HG02642 (cell line): ENCODE measurements around the gene FKBP2.

Source experiments
- ATAC-seq: cut with Tn5 transposase; IDR thresholded peaks from one replicate; pipeline ENCODE4 v1.9.1; 2021; ENCODE audit warnings: mild to moderate bottlenecking; ENCODE audit not compliant: unreplicated experiment, poor library complexity

The FKBP2 gene

DNA sequence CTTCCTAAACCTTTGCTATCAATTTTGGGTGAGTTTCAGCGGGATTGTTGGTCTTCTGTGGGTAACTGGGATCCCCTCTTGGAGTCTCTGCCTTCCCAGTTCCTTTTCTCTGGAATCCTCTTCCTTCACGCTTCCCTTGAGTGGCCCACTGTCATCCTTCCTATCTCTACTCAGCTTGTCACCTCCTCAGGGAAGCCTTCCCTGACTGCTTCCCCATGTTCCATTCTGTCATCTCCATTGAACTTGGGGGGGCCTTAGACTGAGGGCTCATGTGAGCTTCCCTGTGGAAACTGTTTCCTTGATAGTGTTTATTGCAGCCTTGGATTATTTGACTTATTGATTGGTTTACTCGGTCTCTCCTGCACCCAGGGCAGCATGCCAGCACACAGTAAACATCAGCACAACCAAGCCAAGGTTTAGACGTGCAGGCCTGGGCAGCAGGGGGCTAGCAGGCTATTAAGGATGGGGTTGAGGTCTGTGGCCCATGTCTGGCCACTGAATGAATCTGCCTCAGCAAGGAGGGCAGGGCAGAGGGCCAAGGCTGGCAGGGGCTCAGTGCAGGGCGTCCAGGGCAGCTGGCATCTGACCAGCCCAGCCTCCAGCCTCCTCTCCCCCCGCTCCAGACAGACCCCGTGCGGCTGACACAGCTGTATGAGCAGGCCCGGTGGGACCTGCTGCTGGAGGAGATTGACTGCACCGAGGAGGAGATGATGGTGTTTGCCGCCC, 22.1 kb upstream of the FKBP2 start:
- ATAC-seq: no peak

DNA sequence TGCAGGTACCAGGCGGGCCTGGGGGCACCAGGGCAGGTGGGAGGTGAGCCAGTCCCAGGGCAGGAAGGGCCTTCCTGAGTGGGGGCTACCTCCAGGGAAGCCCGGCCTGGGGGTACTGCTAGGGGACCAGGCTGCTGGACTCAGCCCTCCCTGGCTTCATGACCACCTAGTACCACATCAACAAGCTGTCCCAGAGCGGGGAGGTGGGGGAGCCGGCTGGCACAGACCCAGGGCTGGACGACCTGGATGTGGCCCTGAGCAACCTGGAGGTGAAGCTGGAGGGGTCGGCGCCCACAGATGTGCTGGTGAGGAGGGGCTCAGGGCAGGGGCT, 21.6 kb upstream of the FKBP2 start:
- ATAC-seq: no peak

- no peak for ATAC-seq
Measured at GRCh38 chr11:64219755-64220154, 21.1 kb upstream of the FKBP2 start.

DNA sequence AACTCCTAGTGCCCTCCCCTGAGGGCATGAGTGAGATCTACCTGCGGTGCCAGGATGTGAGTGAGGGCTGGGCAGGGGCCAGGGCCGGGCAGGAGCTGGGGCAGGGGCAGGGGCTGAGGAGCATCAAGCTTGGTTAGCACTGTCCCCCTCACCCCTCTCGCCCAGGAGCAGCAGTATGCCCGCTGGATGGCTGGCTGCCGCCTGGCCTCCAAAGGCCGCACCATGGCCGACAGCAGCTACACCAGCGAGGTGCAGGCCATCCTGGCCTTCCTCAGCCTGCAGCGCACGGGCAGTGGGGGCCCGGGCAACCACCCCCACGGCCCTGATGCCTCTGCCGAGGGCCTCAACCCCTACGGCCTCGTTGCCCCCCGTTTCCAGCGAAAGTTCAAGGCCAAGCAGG, 20.6 kb upstream of the FKBP2 start:
- ATAC-seq: no peak

GRCh38 chr11:64220798-64221197, 20.1 kb upstream of the FKBP2 start:
- ATAC-seq: no peak

GRCh38 chr11:64222651-64223000, 18.3 kb upstream of the FKBP2 start:
- no peak for ATAC-seq

GRCh38 chr11:64223001-64223651, 17.8 kb upstream of the FKBP2 start:
- no peak for ATAC-seq

DNA sequence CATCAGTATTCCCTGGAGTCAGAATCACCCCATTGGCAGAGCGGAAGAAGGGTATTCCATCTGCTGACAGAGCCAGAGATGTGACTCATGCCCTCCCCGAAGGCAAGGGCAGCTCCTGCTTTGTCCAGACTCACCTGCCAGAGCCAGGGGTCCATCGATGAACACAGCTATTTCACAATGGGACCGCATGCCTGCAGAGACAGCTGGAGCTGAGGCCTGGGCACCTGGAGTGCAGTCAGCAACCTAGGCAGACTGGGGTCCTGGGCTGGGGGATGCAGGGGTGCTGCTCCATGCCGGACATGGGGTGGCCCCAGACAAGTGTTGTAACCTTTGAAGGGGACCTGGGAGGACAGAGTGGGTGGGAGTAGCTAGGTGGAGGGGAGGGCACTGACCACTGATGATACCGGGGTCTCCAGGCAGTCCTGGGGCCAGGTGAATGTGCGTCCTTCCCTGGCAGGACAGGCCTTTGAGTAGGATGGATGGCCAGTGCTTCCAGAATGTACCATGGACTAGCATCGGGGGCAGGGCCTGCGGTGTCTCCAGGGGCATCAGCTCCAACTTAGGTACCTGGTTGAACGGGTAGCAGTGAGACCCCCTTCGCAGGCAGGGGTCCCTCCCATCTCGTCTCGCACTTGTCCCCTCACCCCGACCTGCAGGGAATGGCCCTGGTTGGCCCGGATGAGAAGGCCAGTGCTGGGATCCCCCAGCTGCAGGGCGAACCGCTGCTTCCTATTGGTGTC, 16.6 kb upstream of the FKBP2 start:
- ATAC-seq: no peak

DNA sequence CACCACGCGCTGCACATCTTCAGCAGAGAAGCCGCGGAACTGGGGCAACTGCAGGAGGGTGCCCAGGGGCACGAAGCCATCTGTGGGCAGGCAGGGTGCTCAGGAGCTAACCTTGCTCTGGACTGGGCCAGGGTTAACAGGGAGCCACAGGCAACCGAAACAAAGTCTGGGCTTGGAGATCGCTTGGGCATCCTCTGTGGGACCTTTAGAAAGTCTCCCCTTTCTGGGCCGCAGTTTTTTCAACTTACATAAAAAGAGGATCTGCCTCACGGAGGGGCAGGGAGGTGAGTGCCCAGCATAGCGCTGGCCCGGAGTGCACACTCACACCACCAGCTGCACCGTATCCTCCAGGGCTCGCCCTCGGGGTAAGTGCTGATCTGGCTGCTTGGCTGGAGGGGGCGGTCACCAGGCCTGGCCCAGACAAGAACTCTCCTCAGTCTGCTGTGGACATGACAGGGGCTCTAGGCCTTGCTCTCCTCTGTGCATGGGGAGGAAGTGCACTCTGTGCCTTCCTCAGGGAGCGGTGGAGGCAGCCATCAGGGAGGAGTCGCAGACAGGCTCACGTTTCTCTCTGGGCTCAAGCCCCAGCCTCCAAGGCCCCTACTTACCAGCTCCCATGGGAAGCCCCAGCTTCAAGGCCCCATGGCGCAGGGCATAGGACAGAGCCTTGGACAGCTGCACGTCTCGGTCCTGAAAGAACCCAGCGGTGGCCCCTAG, 15.8 kb upstream of the FKBP2 start:
- no peak for ATAC-seq

DNA sequence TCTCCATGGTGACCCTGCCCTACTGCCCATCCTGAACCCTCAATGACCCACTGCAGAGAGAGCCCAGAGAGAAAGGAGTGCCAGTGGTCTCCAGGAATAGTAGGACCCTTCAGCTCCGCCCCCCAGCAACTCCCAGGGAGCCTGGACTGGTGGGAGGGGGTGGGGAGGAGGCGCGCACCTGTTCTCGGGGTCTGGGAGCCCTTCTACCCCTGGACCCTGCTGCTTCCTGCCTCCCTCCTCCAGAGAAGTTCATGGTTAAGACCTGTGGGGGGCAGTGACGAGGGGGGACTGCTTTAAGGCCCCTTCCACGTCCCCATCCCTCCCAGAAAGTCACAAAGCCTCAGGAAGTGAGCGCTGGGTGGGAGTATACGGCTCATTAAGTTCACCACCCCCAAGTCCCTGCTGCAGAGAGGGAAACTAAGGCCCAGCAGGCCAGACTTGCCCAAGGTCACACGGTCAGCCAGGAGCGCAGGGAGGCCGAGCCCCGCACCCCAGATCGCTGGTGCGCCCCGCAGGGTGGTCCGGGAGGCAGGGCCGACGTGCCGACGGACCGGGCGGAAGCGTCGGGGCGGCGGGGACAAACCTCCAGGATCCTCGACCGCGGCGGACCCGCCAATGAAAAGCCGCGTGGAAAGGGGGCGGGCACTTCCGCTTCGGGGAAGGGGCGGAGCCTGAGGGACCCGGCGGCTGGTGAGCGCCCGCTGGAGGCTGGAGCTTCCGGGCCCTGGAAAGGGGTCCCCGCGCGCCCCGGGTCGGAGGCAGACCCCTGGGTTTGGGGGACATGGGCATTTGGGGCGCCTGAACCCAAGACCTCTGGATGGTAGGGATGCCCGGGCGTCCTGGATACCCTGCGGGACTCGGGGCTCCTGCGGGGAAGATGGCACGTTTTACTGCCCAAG, 15.0 kb upstream of the FKBP2 start, which contains the start of the genes NUDT22 and TRPT1:
TSS of gene NUDT22 (plus strand) at position 667 of the 899 bp plus-strand sequence. CDS start 379 bp downstream, outside the sequence.
TSS of gene TRPT1 (minus strand) at position 579 of the 899 bp plus-strand sequence. CDS start at position 253, 326 bp downstream.
- ATAC-seq: peak; percentile 48

- peak; percentile 31 for ATAC-seq
Measured at GRCh38 chr11:64226507-64227051, 14.3 kb upstream of the FKBP2 start.

GRCh38 chr11:64227405-64227956, 13.4 kb upstream of the FKBP2 start:
- no peak for ATAC-seq

DNA sequence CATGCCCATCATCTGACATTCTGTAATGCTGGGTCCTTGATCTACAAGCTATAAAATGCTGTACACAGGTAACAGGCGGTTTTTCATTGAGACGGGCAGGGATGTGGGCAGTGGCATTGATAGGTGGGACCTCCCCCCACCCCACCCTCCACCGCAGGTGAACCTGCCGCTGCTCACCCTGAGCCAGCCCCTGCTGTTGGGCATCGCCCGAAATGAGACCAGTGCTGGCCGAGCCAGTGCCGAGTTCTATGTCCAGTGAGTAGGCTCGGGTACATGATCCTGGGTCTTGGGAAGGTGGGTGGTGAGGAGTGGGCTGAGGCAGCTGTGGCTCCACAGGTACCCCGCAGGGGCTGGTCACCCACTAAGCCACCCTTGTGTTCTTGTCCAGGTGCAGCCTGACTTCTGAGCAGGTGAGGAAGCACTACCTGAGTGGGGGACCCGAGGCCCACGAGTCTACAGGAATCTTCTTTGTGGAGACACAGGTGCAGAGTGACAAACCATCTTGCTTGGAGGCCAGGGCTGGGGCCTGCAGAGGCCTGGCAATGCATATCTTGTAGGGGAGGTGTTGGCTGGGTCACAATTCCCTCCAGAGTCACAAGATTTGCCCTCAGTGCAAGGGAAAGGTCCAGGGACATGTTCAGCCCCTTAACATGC, 11.7 kb upstream of the FKBP2 start:
- ATAC-seq: no peak

GRCh38 chr11:64229744-64230170, 11.1 kb upstream of the FKBP2 start:
- no peak for ATAC-seq

DNA sequence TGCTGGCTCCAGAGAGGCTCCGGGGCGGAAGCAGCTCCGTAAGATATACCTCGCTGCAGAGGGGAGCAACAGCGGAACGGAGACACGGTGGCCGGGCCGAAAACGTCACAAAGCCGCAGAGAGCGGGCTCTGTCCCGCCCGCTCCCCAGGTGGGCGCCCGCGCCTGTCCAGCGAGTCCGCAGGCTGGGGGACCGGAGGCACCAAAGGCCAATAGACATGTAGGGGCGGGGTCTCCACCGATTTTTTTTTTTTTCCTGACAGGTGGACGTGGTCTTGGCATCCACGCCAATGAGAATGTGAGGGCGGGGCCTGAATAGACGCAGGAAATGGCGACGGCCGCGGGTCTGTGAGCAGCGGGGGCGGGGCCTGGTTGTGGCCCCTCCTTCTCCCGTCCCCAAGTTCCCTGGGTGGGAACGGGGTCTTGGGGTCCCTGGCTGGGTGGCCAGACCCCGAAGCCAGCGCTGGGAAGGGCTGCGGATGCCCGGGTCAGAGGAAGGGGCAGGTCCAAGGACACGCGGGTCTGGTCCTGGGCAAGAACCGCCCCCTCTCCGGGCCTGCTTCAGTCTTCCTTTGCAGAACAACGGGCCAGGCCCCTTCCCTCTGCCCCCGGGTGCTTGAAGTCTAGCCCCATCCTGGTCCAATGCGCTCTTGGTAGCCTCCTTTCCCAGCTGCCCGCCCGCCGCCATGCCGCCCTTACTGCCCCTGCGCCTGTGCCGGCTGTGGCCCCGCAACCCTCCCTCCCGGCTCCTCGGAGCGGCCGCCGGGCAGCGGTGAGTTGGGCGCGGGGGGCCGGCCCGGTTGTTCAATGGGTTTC, 10.5 kb upstream of the FKBP2 start, which contains the start of gene DNAJC4:
TSS of gene DNAJC4 (plus strand) at position 378 of the 814 bp plus-strand sequence. CDS start at position 685, 307 bp downstream.
- peak; percentile 53 for ATAC-seq

- ATAC-seq: no peak
Measured at GRCh38 chr11:64230985-64231365, 9.9 kb upstream of the FKBP2 start.

DNA sequence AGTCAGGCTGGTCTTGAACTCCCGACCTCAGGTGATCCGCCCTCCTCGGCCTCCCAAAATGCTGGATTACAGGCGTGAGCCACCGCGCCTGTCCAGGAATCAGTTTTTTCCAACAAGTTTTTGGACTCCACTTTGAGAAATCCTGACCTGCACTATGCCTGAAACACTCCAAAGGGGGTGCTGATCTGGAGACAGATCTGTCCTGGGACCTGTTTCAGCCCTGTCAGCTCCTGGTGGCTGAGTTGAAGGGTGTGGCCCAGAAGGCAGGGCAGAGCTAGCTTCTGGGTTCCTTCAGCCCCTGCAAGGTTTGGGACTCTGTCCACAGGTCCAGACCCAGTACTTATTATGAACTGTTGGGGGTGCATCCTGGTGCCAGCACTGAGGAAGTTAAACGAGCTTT, 9.3 kb upstream of the FKBP2 start:
- ATAC-seq: no peak
